ENCODE results near the gene HEATR5A.
"Not testable (repeated sequence)": the region's sequence is repeated elsewhere in the genome, so short reads cannot be mapped to it uniquely, and the experiment has no call there.

Gene HEATR5A

DNA sequence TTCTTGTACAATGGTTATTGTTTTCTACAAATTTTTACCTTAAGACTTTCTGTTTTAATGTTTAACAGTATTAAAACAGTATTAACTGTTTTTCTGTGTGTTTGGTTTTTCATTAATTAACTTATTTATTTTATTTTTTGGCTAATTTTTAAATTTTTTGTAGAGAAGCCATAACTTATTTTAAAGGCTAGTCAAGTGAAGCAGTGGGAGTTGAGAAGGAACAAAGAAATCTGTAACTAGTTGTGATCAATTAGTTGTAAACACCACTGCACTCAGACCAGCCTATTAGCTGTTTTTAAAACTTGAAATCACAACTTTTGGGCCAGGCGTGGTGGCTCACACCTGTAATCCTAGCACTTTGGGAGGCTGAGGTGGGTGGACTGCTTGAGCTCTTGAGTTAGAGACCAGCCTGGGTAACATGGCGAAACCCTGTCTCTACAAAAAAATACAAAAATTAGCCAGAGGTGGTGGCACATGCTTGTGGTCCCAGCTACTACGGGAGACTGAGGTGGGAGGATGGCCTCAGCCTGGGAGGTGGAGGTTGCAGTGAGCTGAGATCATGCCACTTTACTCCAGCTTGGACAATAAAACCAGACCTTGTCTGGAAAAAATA lies 161.8 kb downstream of the HEATR5A start:
- no peak for FAIRE-seq

DNA sequence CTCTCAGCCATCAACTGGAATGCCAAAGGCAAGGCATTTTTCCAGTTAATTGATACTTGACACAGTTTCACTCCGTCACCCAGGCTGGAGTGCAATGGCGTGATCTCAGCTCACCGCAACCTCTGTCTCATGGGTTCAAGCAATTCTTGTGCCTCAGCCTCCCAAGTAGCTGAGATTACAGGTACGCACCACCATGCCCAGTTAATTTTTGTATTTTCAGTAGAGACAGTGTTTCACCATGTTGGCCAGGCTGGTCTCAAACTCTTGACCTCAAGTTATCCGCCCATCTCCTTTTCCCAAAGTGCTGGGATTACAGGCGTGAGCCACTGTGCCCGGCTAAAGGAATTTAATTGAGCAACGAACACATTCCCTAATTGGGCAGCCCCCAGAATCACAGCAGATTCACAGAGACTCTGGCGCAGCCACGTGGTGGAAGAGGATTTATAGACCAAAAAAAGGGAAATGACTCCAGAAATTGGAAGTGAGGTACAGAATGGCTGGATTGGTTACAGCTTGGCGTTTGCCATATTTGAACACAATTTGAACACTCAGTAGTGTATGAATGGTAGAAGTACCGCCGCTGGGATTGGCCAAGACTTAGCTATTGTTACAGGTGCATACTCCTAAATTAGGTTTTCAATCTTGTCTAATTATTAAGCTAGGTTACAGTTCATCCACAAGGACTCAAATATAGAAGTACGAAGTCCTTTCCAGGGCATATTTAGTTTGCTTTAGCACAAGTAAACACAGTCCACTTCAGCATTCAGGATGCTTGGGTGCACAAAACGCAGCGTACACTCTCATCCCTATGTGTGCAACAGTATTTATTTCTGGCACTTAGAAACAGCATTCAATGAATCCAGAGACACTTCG lies 162.6 kb downstream of the HEATR5A start:
- not testable (repeated sequence) for DNase-seq (ENCODE audit: low spot score); FAIRE-seq

More for the DNA sequence above, 161.8 kb downstream of the HEATR5A start:
- DNase-seq (ENCODE audit: low spot score), result no peak

DNA sequence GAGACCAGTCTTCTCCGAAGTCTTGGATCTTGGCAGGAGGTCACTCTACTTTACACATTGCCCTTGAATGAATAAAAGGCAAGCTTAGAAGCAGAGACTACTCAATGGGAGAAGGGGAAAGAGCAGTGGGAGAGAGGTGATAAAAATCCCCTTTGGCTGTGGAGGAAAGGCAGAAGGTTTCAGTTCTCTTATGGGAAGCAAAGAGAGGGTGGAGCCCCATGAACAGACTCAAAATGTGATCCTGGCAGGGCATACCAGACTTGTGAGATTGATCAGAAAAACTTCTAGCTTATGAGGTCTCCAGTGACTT lies 163.2 kb downstream of the HEATR5A start:
- DNase-seq (ENCODE audit: low spot score), result no peak
- no peak for FAIRE-seq

DNA sequence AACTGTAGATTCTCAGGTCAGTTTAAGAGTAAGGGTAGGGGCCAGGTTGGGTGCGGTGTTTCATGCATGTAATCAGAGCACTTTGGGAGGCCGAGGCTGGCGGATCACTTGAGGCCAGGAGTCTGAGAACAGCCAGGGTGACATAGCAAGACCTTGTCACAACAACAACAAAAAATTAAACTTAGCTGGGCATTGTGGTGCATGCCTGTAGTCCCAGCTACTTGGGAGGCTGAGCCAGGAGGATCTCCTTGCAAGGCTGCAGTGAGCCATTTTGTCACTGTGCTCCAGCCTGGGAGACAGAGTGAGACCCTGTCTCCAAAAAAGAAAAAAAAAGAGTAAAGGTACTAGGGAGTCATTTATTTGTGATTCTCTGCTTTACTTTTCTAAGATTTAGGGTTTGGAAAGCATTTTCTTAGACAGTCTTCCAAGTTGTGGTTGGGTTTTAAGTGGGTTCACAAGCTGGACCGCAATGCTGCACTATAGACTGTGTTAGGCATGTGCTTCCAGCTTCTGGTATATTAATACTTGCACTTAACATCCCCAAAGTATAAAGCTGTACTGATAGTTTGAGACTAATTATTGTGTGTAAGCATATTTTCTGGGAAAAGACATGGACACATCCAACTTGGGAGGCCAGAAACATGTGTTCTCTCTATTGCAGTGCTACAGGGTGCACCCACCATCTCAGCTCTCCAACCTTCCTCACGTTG lies 163.7 kb downstream of the HEATR5A start:
- FAIRE-seq (no peak), DNase-seq (ENCODE audit: low spot score) (no peak)

DNA sequence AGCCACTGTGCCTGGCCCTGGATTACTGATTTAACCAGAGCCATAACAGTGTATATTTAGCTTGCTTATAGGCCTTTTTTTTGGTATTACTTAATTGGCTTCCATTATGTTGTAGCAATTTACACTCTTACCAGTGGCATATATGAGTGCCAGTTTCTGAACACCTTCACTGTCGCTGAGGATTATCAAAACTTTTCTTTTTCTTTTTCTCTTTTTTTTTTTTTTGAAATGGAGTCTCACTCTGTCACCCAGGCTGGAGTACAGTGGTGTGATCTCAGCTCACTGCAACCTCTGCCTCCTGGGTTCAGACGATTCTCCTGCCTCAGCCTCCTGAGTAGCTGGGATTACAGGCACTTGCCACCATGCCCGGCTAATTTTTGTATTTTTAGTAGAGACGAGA lies 164.4 kb downstream of the HEATR5A start:
- not testable (repeated sequence) for FAIRE-seq; DNase-seq (ENCODE audit: low spot score)

DNA sequence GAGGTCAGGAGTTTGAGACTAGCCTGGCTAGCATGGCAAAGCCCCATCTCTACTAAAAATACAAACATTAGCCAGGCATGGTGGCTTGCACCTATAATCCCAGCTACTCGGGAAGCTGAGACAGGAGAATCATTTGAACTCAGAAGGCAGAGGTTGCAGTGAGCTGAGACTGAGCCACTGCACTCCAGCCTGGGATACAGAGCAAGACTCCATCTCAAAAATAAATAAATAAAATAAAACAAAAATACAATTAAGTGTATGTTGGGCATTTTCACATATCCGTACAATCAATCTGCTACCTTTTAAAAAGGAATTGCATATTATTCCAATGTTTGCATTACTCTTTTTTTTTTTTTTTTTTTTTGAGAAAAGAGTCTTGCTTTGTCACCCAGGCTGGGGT lies 165.1 kb downstream of the HEATR5A start:
- DNase-seq (ENCODE audit: low spot score) (no peak), FAIRE-seq (no peak)

DNA sequence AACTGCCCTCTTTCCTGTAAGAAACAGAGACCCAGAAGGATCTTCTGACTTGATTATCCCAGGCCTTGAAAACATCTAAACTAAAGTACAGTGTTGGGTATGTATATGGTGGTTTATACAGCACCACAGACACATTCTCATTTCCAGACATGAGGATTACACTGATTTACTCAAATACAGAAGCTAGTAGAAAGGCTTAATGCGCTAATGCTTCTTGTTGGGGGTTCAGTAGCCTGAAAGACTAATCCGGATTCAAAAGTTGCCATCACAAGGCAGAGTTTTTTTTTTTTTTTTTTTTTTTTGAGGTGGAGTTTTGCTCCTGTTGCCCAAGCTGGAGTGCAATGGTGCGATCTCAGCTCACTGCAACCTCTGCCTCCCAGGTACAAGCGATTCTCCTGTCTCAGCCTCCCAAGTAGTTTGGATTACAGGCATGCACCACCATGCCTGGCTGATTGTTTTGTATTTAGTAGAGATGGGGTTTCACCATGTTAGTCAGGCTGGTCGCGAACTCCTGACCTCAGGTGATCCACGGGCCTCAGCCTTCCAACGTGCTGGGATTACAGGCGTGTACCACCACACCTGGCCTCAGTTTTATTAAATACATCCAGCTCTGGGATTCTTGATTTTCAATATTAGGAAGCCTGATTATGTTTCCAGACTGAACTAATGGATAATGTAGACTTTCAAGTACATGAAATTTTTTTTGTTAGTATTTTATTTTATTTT lies 166.4 kb downstream of the HEATR5A start:
- DNase-seq (ENCODE audit: low spot score) (no peak), FAIRE-seq (no peak)

DNA sequence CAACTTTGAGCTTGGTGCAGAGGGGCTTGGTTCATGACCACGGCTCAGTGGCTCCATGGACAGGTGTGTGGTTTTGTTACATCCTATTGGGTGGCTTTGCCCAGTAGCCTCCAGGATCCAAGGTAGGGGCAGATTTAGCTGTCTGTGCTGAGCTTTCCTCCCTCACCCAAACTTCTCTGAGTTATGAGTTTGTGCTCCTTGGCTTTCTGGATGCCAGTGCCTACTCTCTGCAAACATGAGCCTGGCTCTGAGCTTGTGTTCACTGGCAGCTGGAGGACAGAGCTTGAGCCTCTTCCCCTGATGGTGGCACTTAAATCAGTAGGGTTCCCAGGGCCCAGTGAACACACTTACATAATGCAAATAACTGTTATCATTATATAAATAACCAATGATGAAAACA lies 167.5 kb downstream of the HEATR5A start:
- FAIRE-seq, result no peak
- DNase-seq (ENCODE audit: low spot score), result no peak

DNA sequence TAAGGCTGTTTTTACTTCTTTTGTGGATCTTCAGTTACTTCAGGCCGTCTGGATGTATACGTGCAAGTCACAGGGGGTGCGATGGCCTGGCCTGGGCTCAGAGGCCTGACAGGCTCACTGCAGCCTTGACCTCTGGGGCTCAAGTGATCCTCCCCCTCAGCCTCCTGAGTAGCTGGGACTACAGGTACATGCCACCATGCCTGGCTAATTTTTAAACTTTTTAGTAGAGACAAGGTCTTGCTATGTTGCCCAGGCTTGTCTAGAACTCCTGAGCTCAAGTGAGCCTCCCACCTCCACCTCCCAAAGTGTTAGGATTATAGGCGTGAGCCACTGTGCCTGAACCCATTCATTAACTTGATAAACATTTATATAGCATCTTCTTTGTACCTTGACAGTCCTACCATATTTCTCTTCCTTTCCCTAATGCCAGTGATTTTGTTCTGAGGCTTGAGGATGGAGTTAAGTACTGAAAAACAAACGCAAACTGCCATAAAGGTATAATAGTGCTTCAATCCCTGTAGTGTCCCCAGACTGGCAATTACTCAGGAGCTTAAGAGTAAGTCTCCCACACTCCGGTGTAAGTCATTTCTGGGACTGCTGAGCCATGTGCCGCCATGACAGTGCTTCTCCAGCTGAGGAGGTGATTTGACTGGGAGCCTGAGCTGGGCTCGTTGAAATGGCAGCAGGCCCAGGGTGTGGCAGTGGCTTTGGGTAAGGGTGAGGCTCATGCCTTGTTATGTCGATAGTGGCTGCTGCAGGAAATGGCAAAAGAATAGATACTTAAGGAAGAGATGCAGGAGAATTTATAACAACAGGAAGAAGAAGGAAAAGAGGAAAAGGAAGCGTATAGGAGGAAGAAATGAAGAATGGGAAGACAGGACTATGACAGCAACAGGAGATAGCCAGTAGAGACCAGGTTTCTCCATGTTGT lies 169.1 kb downstream of the HEATR5A start:
- DNase-seq (ENCODE audit: low spot score), result no peak
- no peak for FAIRE-seq

DNA sequence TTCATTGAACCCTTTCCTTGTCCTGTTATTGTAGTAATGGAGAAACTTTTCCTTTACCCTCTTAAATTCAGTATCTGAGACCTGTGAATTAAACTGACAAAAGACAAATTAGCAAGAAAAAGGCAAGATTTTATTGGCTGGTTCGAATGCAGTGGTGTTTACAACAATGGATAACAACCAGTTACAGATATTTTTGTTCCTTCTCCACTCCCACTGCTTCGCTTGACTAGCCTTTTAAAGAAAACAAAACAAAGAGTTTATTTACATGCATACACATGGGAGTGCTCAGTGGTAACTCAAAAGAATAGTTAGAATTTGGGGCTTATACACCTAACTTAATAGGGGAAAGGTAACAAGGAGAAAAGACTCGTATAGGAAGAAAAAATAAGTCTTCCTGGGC lies 175.7 kb downstream of the HEATR5A start:
- FAIRE-seq (no peak), DNase-seq (ENCODE audit: low spot score) (no peak)

DNA sequence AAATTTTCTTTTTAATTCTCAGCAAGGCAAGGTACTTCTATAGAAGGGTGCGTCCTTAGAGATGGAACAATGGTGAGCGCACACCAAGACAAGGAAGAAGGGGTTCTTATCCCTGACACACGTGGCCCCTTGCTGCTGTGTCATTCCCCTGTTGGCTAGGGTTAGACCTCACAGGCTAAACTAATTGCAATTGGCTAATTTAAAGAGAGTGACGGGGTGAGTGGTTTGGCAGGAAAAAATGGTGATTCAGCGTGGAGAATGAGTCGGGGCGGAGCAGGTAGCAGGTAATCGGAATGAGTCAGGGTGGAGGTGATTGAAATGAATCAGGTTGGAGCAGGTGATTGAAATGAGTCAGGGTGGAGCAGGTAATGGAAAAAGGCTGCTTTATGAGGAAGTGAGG lies 176.5 kb downstream of the HEATR5A start:
- no peak for FAIRE-seq
- DNase-seq (ENCODE audit: low spot score), result no peak

DNA sequence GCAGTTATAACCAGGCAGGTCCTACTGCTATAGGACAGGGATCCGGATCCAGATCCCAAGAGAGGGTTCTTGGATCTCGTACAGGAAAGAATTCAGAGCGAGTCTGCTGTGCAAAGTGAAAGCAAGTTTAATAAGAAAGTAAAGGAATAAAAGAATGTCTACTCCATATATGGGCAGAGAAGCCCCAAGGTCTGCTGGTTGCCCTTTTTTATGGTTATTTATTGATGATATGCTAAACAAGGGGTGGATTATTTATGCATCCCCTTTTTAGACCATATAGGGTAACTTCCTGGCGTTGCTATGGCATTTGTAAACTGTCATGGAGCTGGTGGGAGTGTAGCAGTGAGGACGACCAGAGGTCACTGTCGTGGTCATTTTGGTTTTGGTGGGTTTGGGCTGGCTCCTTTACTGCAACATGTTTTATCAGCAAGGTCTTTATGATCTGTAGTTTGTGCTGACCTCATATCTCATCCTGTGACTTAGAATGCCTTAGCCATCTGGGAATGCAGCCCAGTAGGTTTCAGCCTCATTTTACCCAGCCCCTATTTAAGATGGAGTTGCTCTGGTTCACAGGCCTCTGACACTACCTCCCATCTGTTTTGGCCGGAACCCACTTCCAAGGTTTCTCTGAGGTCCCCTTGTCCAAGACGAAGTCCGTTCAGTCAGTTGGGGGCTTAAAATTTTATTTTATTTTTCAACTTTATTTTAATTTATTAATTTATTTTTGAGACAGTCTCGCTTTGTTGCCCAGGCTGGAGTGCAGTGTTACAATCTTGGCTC lies 178.0 kb downstream of the HEATR5A start:
- FAIRE-seq, result not testable (repeated sequence)

More for the DNA sequence above, 178.0 kb downstream of the HEATR5A start:
- not testable (repeated sequence) for DNase-seq (ENCODE audit: low spot score)

Measured in urothelium cell line (cell line).